Testis (tissue), 3 donors: ENCODE measurements around the gene C13orf42. TPM values are rescaled to one million over a fixed set of nuclear protein-coding genes. Genes with fewer than 3 reads are reported as not detected.
"Not testable (repeated sequence)": the region's sequence is repeated elsewhere in the genome, so short reads cannot be mapped to it uniquely, and the experiment has no call there.

Experiments used
- DNase-seq: peaks from one replicate; pipeline ENCODE4 v3.0.0-alpha.2; 2019
- H3K27ac ChIP-seq, 2 donors: fragments of 200-600 bp; sonication (generic); one replicate each; pipeline ENCODE4 v1.5.1; 2019
- H3K27me3 ChIP-seq: fragments of 200-600 bp; sonication (generic); one replicate; pipeline ENCODE4 v1.5.1; 2019
- H3K36me3 ChIP-seq: fragments of 200-600 bp; sonication (generic); one replicate; pipeline ENCODE4 v1.5.1; 2017; ENCODE audit warnings: low read depth; ENCODE audit errors: missing control alignments
- H3K4me1 ChIP-seq: fragments of 200-600 bp; sonication (generic); one replicate; pipeline ENCODE4 v1.5.1; 2019
- H3K4me3 ChIP-seq, 2 donors: fragments of 200-600 bp; sonication (generic); one replicate each; pipeline ENCODE4 v1.5.1; 2017 to 2019
- H3K9me3 ChIP-seq: fragments of 200-600 bp; sonication (generic); one replicate; pipeline ENCODE4 v1.5.1; 2017
- CTCF ChIP-seq, 3 experiments: fragments of 450-650 bp in 2 of 3; fragments of 200-600 bp in 1 of 3; sonication (generic) in 1 of 3; IDR thresholded peaks; one replicate each; pipeline ENCODE4 v1.5.1; 2016 to 2019; ENCODE audit warnings: antibody characterized with exemption in 3 of 3, mild to moderate bottlenecking in 2 of 3, moderate library complexity in 1 of 3
- POLR2A ChIP-seq: fragments of 450-650 bp; IDR thresholded peaks from one replicate; pipeline ENCODE4 v1.6.1; 2017; ENCODE audit warnings: antibody characterized with exemption, mild to moderate bottlenecking, moderate library complexity
- WGBS, 2 donors: methylation state at CpG; one replicate each; pipeline ENCODE4 v1.1.5; 2018; 5-methylcytosine and 5-hydroxymethylcytosine counted together
- intact Hi-C: fragments of 100-400 bp; cut with DNase I; formaldehyde crosslinking; loops from one replicate; pipeline ENCODE4 v1.15.1; 2023; ENCODE audit warnings: low total_unique reads
- polyA plus RNA-seq: library from polyadenylated mRNA; stranded (reverse); fragments of 350-450 nt; fragmentation: Illumina TruSeq; extraction: RNeasy Lipid Tissue Mini Kit (QIAGEN cat#74804); gene quantifications from one replicate; pipeline ENCODE4 v1.2.3, GENCODE V29; 2014; ENCODE audit warnings: low read depth, low replicate concordance; ENCODE audit not compliant: insufficient read depth
- total RNA-seq, 2 donors: library from RNA; depleted of rRNA; stranded (reverse); fragments of >200 nt; gene quantifications; one replicate each; pipeline ENCODE4 v1.2.3, GENCODE V29; 2016

The C13orf42 gene
- total and polyA plus RNA-seq, 3 donors from 2014 or later: 0.65 to 1.9 (median 1.8) TPM

- DNase-seq: no peak
- H3K4me1 ChIP-seq: no peaks in the 10 kb centered on the region
- H3K27ac ChIP-seq: no peak overlapping the region
- whole genome bisulfite sequencing, 2 donors: 47 to 81% methylated on average over 1 of the region's 1 CpG
- no peaks in the 10 kb centered on the region for H3K27me3 ChIP-seq
- H3K9me3 ChIP-seq: no peaks in the 10 kb centered on the region
- intact Hi-C loops: no loop called here
- TF ChIP-seq CTCF (IDR thresholded peaks at IDR 0.05) (no peak), POLR2A (no peak)
- H3K4me3 ChIP-seq: no peak overlapping the region
- H3K36me3 ChIP-seq: no peaks in the 10 kb centered on the region
Observed at GRCh38 chr13:51096131-51096530, 14.9 kb downstream of the C13orf42 start.

GRCh38 chr13:51093574-51093973 lies 17.5 kb downstream of the C13orf42 start:
- Histone ChIP-seq H3K9me3 (no peaks in the 10 kb centered on the region), H3K36me3 (no peaks in the 10 kb centered on the region), H3K27ac (no peak overlapping the region), H3K4me3 (no peak overlapping the region), H3K27me3 (no peaks in the 10 kb centered on the region), H3K4me1 (no peaks in the 10 kb centered on the region)
- intact Hi-C loops: no loop called here
- 91 to 95% methylated on average over 4 of the region's 4 CpGs for WGBS, 2 donors
- DNase-seq: no peak
- no peak for TF ChIP-seq POLR2A
- TF ChIP-seq CTCF (IDR thresholded peaks at IDR 0.05): no peak

- intact Hi-C loops: no loop called here
- no peak overlapping the region for H3K4me3 ChIP-seq
- no peaks in the 10 kb centered on the region for H3K4me1 ChIP-seq
- no peak overlapping the region for H3K27ac ChIP-seq
- H3K9me3 ChIP-seq: no peaks in the 10 kb centered on the region
- TF ChIP-seq CTCF (IDR thresholded peaks at IDR 0.05) (no peak), POLR2A (no peak)
- H3K36me3 ChIP-seq: no peaks in the 10 kb centered on the region
- DNase-seq: no peak
- no peaks in the 10 kb centered on the region for H3K27me3 ChIP-seq
- WGBS, 2 donors: 81 to 93% methylated on average over 4 of the region's 4 CpGs
Observed at GRCh38 chr13:51091839-51092238, 19.2 kb downstream of the C13orf42 start.

- WGBS, 2 donors: 91 to 97% methylated on average over 4 to 5 of the region's 5 CpGs
- no peaks in the 10 kb centered on the region for H3K36me3 ChIP-seq
- no peak for DNase-seq
- TF ChIP-seq CTCF (IDR thresholded peaks at IDR 0.05) (no peak), POLR2A (no peak)
- no peaks in the 10 kb centered on the region for H3K27me3 ChIP-seq
- H3K9me3 ChIP-seq: no peaks in the 10 kb centered on the region
- no peak overlapping the region for H3K4me3 ChIP-seq
- H3K27ac ChIP-seq: no peak overlapping the region
- no peaks in the 10 kb centered on the region for H3K4me1 ChIP-seq
- intact Hi-C loops: no loop called here
Observed at GRCh38 chr13:51083706-51084105, 27.4 kb downstream of the C13orf42 start.

- H3K9me3 ChIP-seq, DNase-seq, H3K27ac ChIP-seq, intact Hi-C loops, H3K36me3 ChIP-seq, H3K4me3 ChIP-seq, H3K4me1 ChIP-seq, H3K27me3 ChIP-seq: not testable (repeated sequence)
- 64 to 92% methylated on average over 6 to 8 of the region's 23 CpGs for WGBS, 2 donors
Observed at GRCh38 chr13:51080478-51081065, 30.5 kb downstream of the C13orf42 start.
